ENCODE results near the gene ACTRT2. TPM values are rescaled to one million over a fixed set of nuclear protein-coding genes. Genes with fewer than 3 reads are reported as not detected.

ACTRT2 gene
- total RNA-seq, 1 donor from 2014 or later, result not detected

- no peak for DNase-seq (ENCODE audit: low read depth)
- no peak overlapping the region for H3K4me3 ChIP-seq (ENCODE audit: low read depth, low read length)
- peaks cover 6% of the 10 kb centered on the region for H3K27me3 ChIP-seq (ENCODE audit: control insufficient read depth, insufficient read depth, low read length)
- H3K36me3 ChIP-seq (ENCODE audit: control insufficient read depth, insufficient read depth, low read length), result no peaks in the 10 kb centered on the region
- no peak for TF ChIP-seq CTCF (IDR thresholded peaks at IDR 0.05; ENCODE audit: insufficient read depth, low read length, poor library complexity, severe bottlenecking)
Measured at GRCh38 chr1:3019516-3020051, 1.7 kb upstream of the ACTRT2 start.

DNA sequence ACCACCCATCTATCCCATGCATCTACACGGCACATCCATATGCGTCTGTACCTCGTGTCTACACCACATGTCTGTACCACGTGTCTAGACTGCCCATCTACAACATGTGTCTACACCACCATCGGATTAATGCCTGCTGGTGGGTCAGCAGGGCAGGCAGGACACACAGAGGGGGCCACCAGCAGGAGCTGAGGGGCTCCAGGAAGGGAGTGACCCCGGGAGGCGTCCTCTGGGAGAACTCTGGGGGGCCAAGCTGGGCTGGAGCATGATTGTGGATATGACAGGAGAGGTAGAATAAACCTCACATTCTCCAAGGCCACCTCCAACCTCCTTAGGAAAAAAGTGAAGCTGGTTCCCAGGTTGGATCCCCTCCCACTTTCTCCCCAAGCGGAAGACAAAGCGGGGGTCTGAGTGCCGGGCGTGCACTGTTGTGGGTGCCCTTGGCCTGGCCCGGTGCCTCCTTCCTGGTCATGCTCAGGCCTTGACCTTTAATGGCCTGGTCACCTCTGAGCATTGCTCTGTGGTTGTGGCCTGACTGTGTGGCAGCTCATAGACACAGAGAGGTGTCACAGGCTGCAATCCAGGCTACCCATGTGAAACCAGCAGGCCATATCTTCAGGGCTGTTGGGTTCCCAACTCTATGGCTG is 881 bp upstream of the ACTRT2 start:
- no peak for DNase-seq (ENCODE audit: low read depth)
- no peak for TF ChIP-seq CTCF (IDR thresholded peaks at IDR 0.05; ENCODE audit: insufficient read depth, low read length, poor library complexity, severe bottlenecking)
- H3K27me3 ChIP-seq (ENCODE audit: control insufficient read depth, insufficient read depth, low read length), result no peaks in the 10 kb centered on the region
- no peak overlapping the region for H3K4me3 ChIP-seq (ENCODE audit: low read depth, low read length)
- no peaks in the 10 kb centered on the region for H3K36me3 ChIP-seq (ENCODE audit: control insufficient read depth, insufficient read depth, low read length)

DNA sequence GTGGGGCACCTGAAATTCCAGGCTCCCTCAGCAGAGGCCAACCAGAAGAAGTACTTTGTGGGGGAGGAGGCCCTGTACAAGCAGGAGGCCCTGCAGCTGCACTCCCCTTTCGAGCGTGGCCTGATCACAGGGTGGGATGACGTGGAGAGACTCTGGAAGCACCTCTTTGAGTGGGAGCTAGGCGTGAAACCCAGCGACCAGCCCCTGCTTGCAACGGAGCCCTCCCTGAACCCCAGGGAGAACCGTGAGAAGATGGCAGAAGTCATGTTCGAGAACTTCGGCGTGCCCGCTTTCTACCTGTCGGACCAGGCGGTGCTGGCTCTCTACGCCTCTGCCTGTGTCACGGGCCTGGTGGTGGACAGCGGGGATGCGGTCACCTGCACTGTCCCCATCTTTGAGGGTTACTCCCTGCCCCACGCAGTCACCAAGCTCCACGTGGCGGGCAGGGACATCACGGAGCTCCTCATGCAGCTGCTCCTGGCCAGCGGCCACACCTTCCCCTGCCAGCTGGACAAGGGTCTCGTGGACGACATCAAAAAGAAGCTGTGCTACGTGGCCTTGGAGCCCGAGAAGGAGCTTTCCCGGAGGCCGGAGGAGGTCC is 634 bp downstream of the ACTRT2 start:
- TF ChIP-seq CTCF (IDR thresholded peaks at IDR 0.05; ENCODE audit: insufficient read depth, low read length, poor library complexity, severe bottlenecking), result no peak
- no peak for DNase-seq (ENCODE audit: low read depth)
- H3K36me3 ChIP-seq (ENCODE audit: control insufficient read depth, insufficient read depth, low read length), result no peaks in the 10 kb centered on the region
- no peak overlapping the region for H3K4me3 ChIP-seq (ENCODE audit: low read depth, low read length)
- no peaks in the 10 kb centered on the region for H3K27me3 ChIP-seq (ENCODE audit: control insufficient read depth, insufficient read depth, low read length)

GRCh38 chr1:3022511-3022973 is 1.3 kb downstream of the ACTRT2 start:
- Histone ChIP-seq H3K36me3 (ENCODE audit: control insufficient read depth, insufficient read depth, low read length) (no peaks in the 10 kb centered on the region), H3K27me3 (ENCODE audit: control insufficient read depth, insufficient read depth, low read length) (no peaks in the 10 kb centered on the region), H3K4me3 (ENCODE audit: low read depth, low read length) (no peak overlapping the region)
- DNase-seq (ENCODE audit: low read depth), result no peak
- TF ChIP-seq CTCF (IDR thresholded peaks at IDR 0.05; ENCODE audit: insufficient read depth, low read length, poor library complexity, severe bottlenecking), result no peak

DNA sequence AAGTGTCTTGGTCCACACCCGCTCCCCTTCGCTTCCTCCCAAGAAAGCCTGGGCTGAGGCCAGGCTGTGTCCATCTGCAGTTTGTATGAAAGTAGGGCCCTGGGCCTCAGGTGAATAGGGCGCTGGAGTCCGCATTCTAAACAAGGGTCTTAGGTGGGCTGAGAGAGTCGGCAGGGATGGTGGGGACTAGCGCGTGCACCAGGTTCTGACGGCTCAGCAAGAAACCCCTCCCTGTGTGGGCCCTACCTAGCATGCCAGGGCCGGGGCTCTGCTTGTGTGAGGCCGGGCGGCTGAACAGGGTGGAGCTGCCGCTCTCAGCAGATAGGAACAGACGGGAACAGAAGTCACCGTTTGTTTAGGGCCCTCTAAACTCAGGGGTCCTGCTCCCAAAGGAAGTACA is 1.7 kb downstream of the ACTRT2 start:
- H3K4me3 ChIP-seq (ENCODE audit: low read depth, low read length), result no peak overlapping the region
- no peaks in the 10 kb centered on the region for H3K36me3 ChIP-seq (ENCODE audit: control insufficient read depth, insufficient read depth, low read length)
- no peak for TF ChIP-seq CTCF (IDR thresholded peaks at IDR 0.05; ENCODE audit: insufficient read depth, low read length, poor library complexity, severe bottlenecking)
- DNase-seq (ENCODE audit: low read depth), result no peak
- H3K27me3 ChIP-seq (ENCODE audit: control insufficient read depth, insufficient read depth, low read length), result no peaks in the 10 kb centered on the region

Data from kidney epithelial cell (primary cell).